IMR-90 (cell line): ENCODE results near the gene AGMO. TPM values are rescaled to one million over a fixed set of nuclear protein-coding genes. Genes with fewer than 3 reads are reported as not detected.

Source experiments
- ATAC-seq: fragments of 200-7000 bp; cut with Tn5 transposase; 2 replicates; pipeline ENCODE4 v1.9.1; 2020; ENCODE audit warnings: low read depth, mild to moderate bottlenecking, moderate library complexity
- BruUV-seq: library from RNA; stranded (reverse); fragments of 400-500 nt; replicated peaks from 2 replicates; lab custom pipeline; 2021; lab: Mats Ljungman, UMichigan
- CTCF ChIA-PET: fragments of 300-600 bp; formaldehyde crosslinking; extraction: SDS; loops from one replicate; lab custom pipeline; 2021; ENCODE audit warnings: antibody characterized with exemption; lab: Yijun Ruan, JAX
- POLR2A ChIA-PET: fragments of 300-600 bp; sonication (Branson Sonifier 250); formaldehyde crosslinking; loops from one replicate; lab custom pipeline; 2022; ENCODE audit warnings: antibody characterized with exemption; ENCODE audit not compliant: unreplicated experiment; lab: Charles Lee
- DNase-seq: peaks from one replicate; pipeline ENCODE4 v3.0.0; 2013
- H2AFZ ChIP-seq: replicated peaks from 2 replicates; pipeline ENCODE3; 2013; ENCODE audit warnings: low read length, mild to moderate bottlenecking; ENCODE audit not compliant: poor library complexity
- H2AK5ac ChIP-seq: 2 replicates; pipeline ENCODE4 v1.6.1; 2013; ENCODE audit warnings: low read depth, low read length, inconsistent platforms
- H2AK9ac ChIP-seq: replicated peaks from 2 replicates; pipeline ENCODE3; 2013; ENCODE audit warnings: mild to moderate bottlenecking, low read depth, low read length, moderate library complexity; ENCODE audit not compliant: poor library complexity
- H2BK120ac ChIP-seq: 2 replicates; pipeline ENCODE4 v1.6.1; 2013; ENCODE audit warnings: low read depth, low read length, inconsistent platforms
- H2BK15ac ChIP-seq: 3 replicates; pipeline ENCODE4 v1.6.1; 2013; ENCODE audit warnings: low read depth, low read length, inconsistent platforms
- H2BK20ac ChIP-seq: 2 replicates; pipeline ENCODE4 v1.6.1; 2013; ENCODE audit warnings: low read depth, mild to moderate bottlenecking, inconsistent platforms, low read length, moderate library complexity
- H2BK5ac ChIP-seq: 2 replicates; pipeline ENCODE4 v1.6.1; 2013; ENCODE audit warnings: mild to moderate bottlenecking, low read depth, low read length, inconsistent platforms; ENCODE audit not compliant: poor library complexity, severe bottlenecking
- H3K14ac ChIP-seq: replicated peaks from 2 replicates; pipeline ENCODE4 v1.6.1; 2013; ENCODE audit warnings: low read depth, low read length, inconsistent platforms
- H3K18ac ChIP-seq: 2 replicates; pipeline ENCODE4 v1.6.1; 2013; ENCODE audit warnings: low read depth, low read length, control low read depth
- H3K23ac ChIP-seq: 2 replicates; pipeline ENCODE4 v1.6.1; 2013; ENCODE audit warnings: low read depth, low read length, inconsistent platforms
- H3K27ac ChIP-seq: 2 replicates; pipeline ENCODE4 v1.5.1; 2013; ENCODE audit warnings: mild to moderate bottlenecking, control low read depth, low read length; ENCODE audit not compliant: insufficient read depth
- H3K27me3 ChIP-seq: 2 replicates; pipeline ENCODE4 v1.6.1; 2013; ENCODE audit warnings: low read length; ENCODE audit not compliant: control insufficient read depth, insufficient read depth
- H3K36me3 ChIP-seq: 2 replicates; pipeline ENCODE4 v1.6.1; 2013; ENCODE audit warnings: low read length, mixed read lengths; ENCODE audit not compliant: control insufficient read depth, insufficient read depth
- H3K4ac ChIP-seq: 2 replicates; pipeline ENCODE4 v1.6.1; 2013; ENCODE audit warnings: low read depth, low read length, inconsistent platforms
- H3K4me1 ChIP-seq: 2 replicates; pipeline ENCODE4 v1.6.1; 2013; ENCODE audit warnings: low read length, mixed read lengths; ENCODE audit not compliant: control insufficient read depth, insufficient read depth
- H3K4me2 ChIP-seq: 2 replicates; pipeline ENCODE4 v1.6.1; 2013; ENCODE audit warnings: low read depth, mild to moderate bottlenecking, control low read depth, low read length, moderate library complexity
- H3K4me3 ChIP-seq: 2 replicates; pipeline ENCODE4 v1.5.1; 2013; ENCODE audit warnings: low read depth, mild to moderate bottlenecking, control low read depth, low read length, moderate library complexity; ENCODE audit not compliant: insufficient read depth
- H3K56ac ChIP-seq: 2 replicates; pipeline ENCODE4 v1.6.1; 2013; ENCODE audit warnings: low read length, inconsistent platforms; ENCODE audit not compliant: insufficient read depth; ENCODE audit errors: extremely low read depth
- H3K79me1 ChIP-seq, 2 experiments: 2 replicates each; pipeline ENCODE4 v1.6.1; 2013; ENCODE audit warnings: low read length in 2 of 2, inconsistent platforms in 1 of 2, low read depth in 1 of 2
- H3K9ac ChIP-seq: 2 replicates; pipeline ENCODE4 v1.6.1; 2013; ENCODE audit warnings: low read depth, low read length, control low read depth
- H3K9me1 ChIP-seq: 2 replicates; pipeline ENCODE4 v1.6.1; 2013; ENCODE audit warnings: low read length, inconsistent platforms; ENCODE audit not compliant: insufficient read depth
- H3K9me3 ChIP-seq: 2 replicates; pipeline ENCODE4 v1.6.1; 2013; ENCODE audit warnings: low read length; ENCODE audit not compliant: control insufficient read depth, insufficient read depth
- H4K20me1 ChIP-seq: 2 replicates; pipeline ENCODE4 v1.6.1; 2013; ENCODE audit warnings: low read length, inconsistent platforms; ENCODE audit not compliant: insufficient read depth
- H4K5ac ChIP-seq: 2 replicates; pipeline ENCODE4 v1.6.1; 2013; ENCODE audit warnings: mild to moderate bottlenecking, low read depth, low read length, control low read depth
- H4K8ac ChIP-seq, 2 experiments: 2 replicates each; pipeline ENCODE4 v1.6.1; 2013; ENCODE audit warnings: low read depth in 2 of 2, low read length in 2 of 2, control low read depth in 1 of 2, inconsistent platforms in 1 of 2
- H4K91ac ChIP-seq: 2 replicates; pipeline ENCODE4 v1.6.1; 2013; ENCODE audit warnings: low read depth, low read length, inconsistent platforms; ENCODE audit not compliant: insufficient read depth
- BHLHE40 ChIP-seq: fragments of 150-350 bp; IDR thresholded peaks from 2 replicates; pipeline ENCODE4 v1.6.1; 2016; ENCODE audit warnings: mild to moderate bottlenecking, low read depth, low read length
- CEBPB ChIP-seq: IDR thresholded peaks from 2 replicates; pipeline ENCODE4 v1.6.1; 2012; ENCODE audit warnings: low read depth, low read length, improper control_type of control experiment
- CHD1 ChIP-seq: IDR thresholded peaks from 2 replicates; pipeline ENCODE4 v1.6.1; 2012; ENCODE audit warnings: low read depth, low read length, improper control_type of control experiment
- FOS ChIP-seq: fragments of 150-350 bp; IDR thresholded peaks from 2 replicates; pipeline ENCODE4 v1.6.1; 2016; ENCODE audit warnings: low read depth, low read length
- MAFK ChIP-seq: IDR thresholded peaks from 2 replicates; pipeline ENCODE4 v1.6.1; 2012; ENCODE audit warnings: low read depth, low read length, improper control_type of control experiment
- MAZ ChIP-seq: IDR thresholded peaks from 2 replicates; pipeline ENCODE4 v1.6.1; 2012; ENCODE audit warnings: low read depth, mild to moderate bottlenecking, low read length, improper control_type of control experiment, moderate library complexity, borderline replicate concordance
- MXI1 ChIP-seq: IDR thresholded peaks from 2 replicates; pipeline ENCODE4 v1.6.1; 2012; ENCODE audit warnings: low read depth, mild to moderate bottlenecking, low read length, moderate library complexity, borderline replicate concordance
- NFE2L2 ChIP-seq: fragments of 150-350 bp; IDR thresholded peaks from 2 replicates; pipeline ENCODE4 v1.6.1; 2016; ENCODE audit warnings: low read depth, mild to moderate bottlenecking, low read length
- POLR2A ChIP-seq: IDR thresholded peaks from 2 replicates; pipeline ENCODE4 v1.6.1; 2012; ENCODE audit warnings: mild to moderate bottlenecking, low read depth, low read length
- RAD21 ChIP-seq: IDR thresholded peaks from 2 replicates; pipeline ENCODE4 v1.6.1; 2012; ENCODE audit warnings: low read length, improper control_type of control experiment
- RCOR1 ChIP-seq: IDR thresholded peaks from 2 replicates; pipeline ENCODE4 v1.6.1; 2012; ENCODE audit warnings: mild to moderate bottlenecking, low read length, improper control_type of control experiment; ENCODE audit not compliant: insufficient replicate concordance
- RFX5 ChIP-seq: IDR thresholded peaks from 2 replicates; pipeline ENCODE4 v1.8.0; 2012; ENCODE audit warnings: low read depth, mild to moderate bottlenecking, low read length, moderate library complexity
- SMC3 ChIP-seq: fragments of 150-350 bp; IDR thresholded peaks from 2 replicates; pipeline ENCODE4 v1.6.1; 2016; ENCODE audit warnings: low read depth, mild to moderate bottlenecking, antibody characterized with exemption, low read length, moderate library complexity
- WGBS, 2 experiments: methylation state at CpG; one replicate each; pipeline versions ENCODE4 v1.1.5 to v1.1.7; 2013; ENCODE audit warnings: missing lambda C conversion rate in 2 of 2; ENCODE audit not compliant: insufficient read length in 1 of 2; ENCODE audit errors: extremely low coverage in 2 of 2; 5-methylcytosine and 5-hydroxymethylcytosine counted together
- dilution Hi-C: fragments of 300-500 bp; cut with HindIII; formaldehyde crosslinking; loops from one replicate; pipeline ENCODE4 v1.14.3; 2018; ENCODE audit warnings: low sequenced_read_pairs; ENCODE audit not compliant: unreplicated experiment
- in situ Hi-C: fragments of 300-500 bp; cut with MboI; formaldehyde crosslinking; loops from 3 replicates; pipeline ENCODE4 v1.14.3; 2019; ENCODE audit warnings: low sequenced_read_pairs, inconsistent platforms, mixed read lengths
- intact Hi-C: fragments of 100-400 bp; cut with micrococcal nuclease; formaldehyde crosslinking; loops from 2 replicates; pipeline ENCODE4 v1.10.0; 2022
- polyA plus RNA-seq, 3 experiments: library from polyadenylated mRNA; depleted of rRNA; stranded (reverse); fragments of >200 nt; gene quantifications; 2 replicates each; pipeline ENCODE4 v1.2.3, GENCODE V29; 2012; ENCODE audit warnings: low replicate concordance in 1 of 3
- total RNA-seq: library from RNA; depleted of rRNA; stranded (reverse); fragments of >200 nt; gene quantifications from 2 replicates; pipeline ENCODE4 v1.2.3, GENCODE V29; 2012
- TF ChIP-seq, protein P1 (sequence below): fragments of 150-350 bp; IDR thresholded peaks from 2 replicates; pipeline ENCODE4 v1.6.1; 2017; ENCODE audit warnings: mild to moderate bottlenecking, antibody characterized with exemption, low read length, low read depth
- TF ChIP-seq, protein P2 (sequence below): conservative IDR thresholded peaks from 2 replicates; pipeline ENCODE4 v1.5.1; 2012; ENCODE audit warnings: mild to moderate bottlenecking, low read depth, low read length, improper control_type of control experiment
- TF ChIP-seq, protein P3 (sequence below): fragments of 150-350 bp; IDR thresholded peaks from 2 replicates; pipeline ENCODE4 v1.6.1; 2016; ENCODE audit warnings: low read depth, mild to moderate bottlenecking, low read length, moderate library complexity, borderline replicate concordance

AGMO gene
- total and polyA plus RNA-seq, 2 of the 4 experiments (the other 2 are of a cell fraction), result not detected

DNA sequence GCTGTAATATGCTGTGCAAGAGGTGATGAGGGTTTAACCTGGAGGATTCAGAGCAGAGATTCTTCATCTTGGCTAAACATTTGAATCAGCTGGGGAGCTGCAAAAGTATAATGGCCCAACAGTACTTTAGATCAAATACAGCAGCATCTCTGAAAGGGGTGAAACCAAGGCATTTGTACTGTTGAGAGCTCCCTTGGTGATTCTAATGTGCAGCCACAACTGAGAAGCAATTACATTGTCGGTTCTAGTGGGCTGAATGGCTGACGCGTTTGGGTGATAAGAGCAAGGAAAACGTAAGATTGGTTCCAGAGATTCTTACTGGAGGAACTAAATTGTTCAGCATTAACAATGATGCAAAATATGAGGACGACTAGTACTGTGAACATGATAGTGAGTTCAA, 269.7 kb downstream of the AGMO start:
- no peaks in the 10 kb centered on the region for H3K9me3 ChIP-seq
- POLR2A ChIA-PET, result no interaction called here
- no peaks in the 10 kb centered on the region for H3K9me1 ChIP-seq
- no peak overlapping the region for H3K56ac ChIP-seq
- H3K4me3 ChIP-seq, result no peak overlapping the region
- H3K79me1 ChIP-seq, result no peaks in the 10 kb centered on the region
- H3K14ac ChIP-seq, result no peak overlapping the region
- no peak overlapping the region for H2BK120ac ChIP-seq
- ATAC-seq (no peak), DNase-seq (no peak)
- in situ Hi-C loops (no loop called here), intact Hi-C loops (loop anchor here (5.0 kb wide), 1 partner anchor 575 kb away; no protein-coding TSS in a partner anchor), dilution Hi-C loops (no loop called here)
- no peaks in the 10 kb centered on the region for H3K27me3 ChIP-seq
- no peak overlapping the region for H2BK15ac ChIP-seq
- H3K23ac ChIP-seq, result no peak overlapping the region
- no peak overlapping the region for H3K4me2 ChIP-seq
- no peak overlapping the region for H2AFZ ChIP-seq
- H2BK5ac ChIP-seq, result no peak overlapping the region
- H3K18ac ChIP-seq, result no peak overlapping the region
- no peak overlapping the region for H3K9ac ChIP-seq
- WGBS, 2 experiments, result no CpG with 5 or more reads among the region's 5 CpGs
- no peak overlapping the region for H2BK20ac ChIP-seq
- H4K20me1 ChIP-seq, result no peaks in the 10 kb centered on the region
- no peaks in the 10 kb centered on the region for H3K4me1 ChIP-seq
- no peak overlapping the region for H3K4ac ChIP-seq
- no peak overlapping the region for H4K5ac ChIP-seq
- H4K8ac ChIP-seq, result no peak overlapping the region
- H2AK5ac ChIP-seq, result no peak overlapping the region
- H2AK9ac ChIP-seq, result no peak overlapping the region
- CTCF ChIA-PET, result interaction anchor here (1.5 kb wide), 1 partner anchor 9 kb away, joined by 3 read pairs; no protein-coding TSS in a partner anchor
- no peak overlapping the region for H4K91ac ChIP-seq
- BruUV-seq, result no TSS peak
- TF ChIP-seq FOS (no peak), SMC3 (no peak), POLR2A (no peak), MAZ (no peak), CHD1 (no peak), MAFK (no peak), RAD21 (no peak), NFE2L2 (no peak), CEBPB (no peak), RFX5 (no peak), MXI1 (no peak), RCOR1 (no peak), BHLHE40 (no peak)
- TF ChIP-seq, protein P1, sequence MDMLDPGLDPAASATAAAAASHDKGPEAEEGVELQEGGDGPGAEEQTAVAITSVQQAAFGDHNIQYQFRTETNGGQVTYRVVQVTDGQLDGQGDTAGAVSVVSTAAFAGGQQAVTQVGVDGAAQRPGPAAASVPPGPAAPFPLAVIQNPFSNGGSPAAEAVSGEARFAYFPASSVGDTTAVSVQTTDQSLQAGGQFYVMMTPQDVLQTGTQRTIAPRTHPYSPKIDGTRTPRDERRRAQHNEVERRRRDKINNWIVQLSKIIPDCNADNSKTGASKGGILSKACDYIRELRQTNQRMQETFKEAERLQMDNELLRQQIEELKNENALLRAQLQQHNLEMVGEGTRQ, result no peak
- TF ChIP-seq, protein P2, sequence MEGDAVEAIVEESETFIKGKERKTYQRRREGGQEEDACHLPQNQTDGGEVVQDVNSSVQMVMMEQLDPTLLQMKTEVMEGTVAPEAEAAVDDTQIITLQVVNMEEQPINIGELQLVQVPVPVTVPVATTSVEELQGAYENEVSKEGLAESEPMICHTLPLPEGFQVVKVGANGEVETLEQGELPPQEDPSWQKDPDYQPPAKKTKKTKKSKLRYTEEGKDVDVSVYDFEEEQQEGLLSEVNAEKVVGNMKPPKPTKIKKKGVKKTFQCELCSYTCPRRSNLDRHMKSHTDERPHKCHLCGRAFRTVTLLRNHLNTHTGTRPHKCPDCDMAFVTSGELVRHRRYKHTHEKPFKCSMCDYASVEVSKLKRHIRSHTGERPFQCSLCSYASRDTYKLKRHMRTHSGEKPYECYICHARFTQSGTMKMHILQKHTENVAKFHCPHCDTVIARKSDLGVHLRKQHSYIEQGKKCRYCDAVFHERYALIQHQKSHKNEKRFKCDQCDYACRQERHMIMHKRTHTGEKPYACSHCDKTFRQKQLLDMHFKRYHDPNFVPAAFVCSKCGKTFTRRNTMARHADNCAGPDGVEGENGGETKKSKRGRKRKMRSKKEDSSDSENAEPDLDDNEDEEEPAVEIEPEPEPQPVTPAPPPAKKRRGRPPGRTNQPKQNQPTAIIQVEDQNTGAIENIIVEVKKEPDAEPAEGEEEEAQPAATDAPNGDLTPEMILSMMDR, result no peak
- TF ChIP-seq, protein P3, sequence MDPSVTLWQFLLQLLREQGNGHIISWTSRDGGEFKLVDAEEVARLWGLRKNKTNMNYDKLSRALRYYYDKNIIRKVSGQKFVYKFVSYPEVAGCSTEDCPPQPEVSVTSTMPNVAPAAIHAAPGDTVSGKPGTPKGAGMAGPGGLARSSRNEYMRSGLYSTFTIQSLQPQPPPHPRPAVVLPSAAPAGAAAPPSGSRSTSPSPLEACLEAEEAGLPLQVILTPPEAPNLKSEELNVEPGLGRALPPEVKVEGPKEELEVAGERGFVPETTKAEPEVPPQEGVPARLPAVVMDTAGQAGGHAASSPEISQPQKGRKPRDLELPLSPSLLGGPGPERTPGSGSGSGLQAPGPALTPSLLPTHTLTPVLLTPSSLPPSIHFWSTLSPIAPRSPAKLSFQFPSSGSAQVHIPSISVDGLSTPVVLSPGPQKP, result no peak
- H3K27ac ChIP-seq, result no peak overlapping the region
- H3K36me3 ChIP-seq, result no peaks in the 10 kb centered on the region
